Hematopoietic multipotent progenitor cell treated with erythropoietin and hydrocortisone succinate and interleukin-3 and kit ligand, for 17 days (in vitro differentiated cells): ENCODE results near the gene APC.

Source experiments
- DNase-seq: peaks from one replicate; pipeline ENCODE4 v3.0.0-alpha.2; 2015; ENCODE audit warnings: low spot score

The APC gene

DNA sequence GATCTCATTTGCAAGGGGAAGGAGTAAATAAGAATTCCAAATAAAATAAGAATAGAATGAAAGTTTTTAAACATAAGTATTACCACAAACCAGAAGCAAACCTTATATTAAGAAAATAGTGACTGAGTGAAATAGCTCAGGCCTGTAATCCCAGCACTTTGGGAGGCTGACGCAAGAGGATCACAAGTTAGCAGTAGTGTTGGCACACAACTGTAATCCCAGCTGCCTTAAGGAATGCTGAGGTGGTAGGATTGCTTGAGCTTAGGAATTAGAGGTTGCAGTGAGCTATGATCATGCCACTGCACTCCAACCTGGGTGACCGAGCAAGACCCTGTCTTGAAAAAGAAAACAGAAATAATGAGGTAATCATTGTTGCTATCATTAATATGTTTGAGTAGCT, 47.0 kb downstream of the APC start:
- DNase-seq, result no peak

DNA sequence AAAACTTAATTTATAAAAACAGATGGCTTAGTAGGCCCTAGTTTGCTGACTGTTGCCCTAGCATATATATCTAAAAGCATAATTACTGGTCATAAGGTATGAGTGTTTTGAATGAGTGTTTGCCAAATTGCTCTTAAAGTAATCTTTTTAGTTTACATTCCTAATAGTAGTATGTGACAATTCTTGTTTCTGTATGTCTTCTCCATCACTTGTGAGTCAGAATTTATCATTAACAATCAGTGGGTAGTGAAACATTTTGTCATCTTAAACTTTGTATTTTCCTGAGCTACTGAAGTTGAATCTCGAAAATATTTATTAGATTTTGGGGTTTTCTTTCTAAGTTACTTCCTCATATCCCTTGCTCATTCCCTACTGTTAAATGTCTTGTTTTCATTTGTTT, 49.6 kb downstream of the APC start:
- DNase-seq, result no peak

DNA sequence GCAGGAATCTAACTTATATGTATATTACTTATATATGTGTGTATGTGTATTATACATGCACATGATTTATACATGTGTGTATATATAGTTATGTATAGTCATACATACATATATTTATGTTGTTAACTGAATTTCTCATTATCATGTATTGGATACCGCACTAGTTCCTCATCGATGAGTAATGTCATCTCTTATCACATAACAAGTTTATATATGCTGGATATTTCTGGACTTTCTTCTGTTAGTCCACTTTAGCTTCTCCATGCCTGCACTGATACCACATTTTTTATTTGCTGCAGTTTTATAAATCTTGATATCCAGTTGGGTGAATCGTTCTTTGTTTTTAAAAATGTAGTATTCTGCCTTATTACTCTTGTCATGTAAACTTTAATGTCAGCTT, 50.2 kb downstream of the APC start:
- DNase-seq, result no peak

DNA sequence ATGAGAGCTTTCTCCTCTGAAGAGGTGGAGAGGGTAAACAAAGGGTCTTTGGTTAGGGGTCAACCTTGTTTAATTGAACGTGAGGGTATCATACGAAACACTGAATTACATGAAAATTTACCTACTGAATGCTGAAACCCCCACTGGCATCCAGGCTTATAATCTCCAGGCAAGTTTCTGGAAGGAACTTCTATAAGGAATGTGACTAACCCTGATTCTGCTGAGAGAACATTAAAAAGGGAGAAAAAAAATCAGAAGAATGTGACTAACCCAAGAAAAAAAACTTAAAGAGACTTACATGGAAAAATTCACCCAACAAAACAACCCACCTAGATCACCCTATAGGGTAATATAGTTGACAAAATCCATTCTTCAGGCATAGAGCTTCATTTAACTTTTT, 55.5 kb downstream of the APC start:
- no peak for DNase-seq

DNA sequence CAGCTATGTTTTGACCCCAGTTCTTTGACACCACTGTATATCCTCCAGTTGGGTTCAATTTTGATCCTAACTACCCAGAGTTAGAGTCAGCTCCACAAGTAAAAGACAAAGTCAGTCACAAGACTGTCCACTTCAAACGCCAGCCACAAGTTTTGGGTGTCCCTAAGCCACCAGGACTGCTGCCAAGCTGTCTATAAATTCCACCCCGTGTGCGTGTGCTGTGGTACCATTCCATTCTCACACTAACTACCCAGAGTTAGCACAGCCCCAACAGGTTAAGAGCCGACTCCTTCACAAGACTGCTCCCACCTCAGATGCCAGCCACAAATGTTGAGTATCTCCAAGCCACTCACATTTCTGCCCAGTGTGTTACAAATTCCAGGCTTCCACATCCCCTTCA, 56.7 kb downstream of the APC start:
- no peak for DNase-seq

DNA sequence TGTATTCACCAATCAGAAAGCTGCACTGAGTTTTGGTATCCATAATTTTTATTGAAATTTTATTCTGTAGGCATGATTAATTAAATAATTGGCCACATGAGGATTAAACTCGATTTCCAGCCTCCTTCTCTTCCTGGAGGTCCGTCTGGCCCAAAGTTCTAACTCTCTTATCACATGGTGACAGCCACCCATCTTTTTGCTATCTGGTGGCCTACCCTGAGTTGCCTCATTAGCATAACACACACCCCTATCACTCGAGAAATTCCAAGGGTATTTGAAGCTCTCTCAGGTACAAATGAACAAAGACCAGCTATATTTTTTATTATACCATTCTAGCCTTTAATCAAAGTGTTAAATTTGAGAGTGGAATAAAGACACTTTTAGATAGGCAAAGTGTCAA, 57.7 kb downstream of the APC start:
- DNase-seq, result peak; percentile 52

DNA sequence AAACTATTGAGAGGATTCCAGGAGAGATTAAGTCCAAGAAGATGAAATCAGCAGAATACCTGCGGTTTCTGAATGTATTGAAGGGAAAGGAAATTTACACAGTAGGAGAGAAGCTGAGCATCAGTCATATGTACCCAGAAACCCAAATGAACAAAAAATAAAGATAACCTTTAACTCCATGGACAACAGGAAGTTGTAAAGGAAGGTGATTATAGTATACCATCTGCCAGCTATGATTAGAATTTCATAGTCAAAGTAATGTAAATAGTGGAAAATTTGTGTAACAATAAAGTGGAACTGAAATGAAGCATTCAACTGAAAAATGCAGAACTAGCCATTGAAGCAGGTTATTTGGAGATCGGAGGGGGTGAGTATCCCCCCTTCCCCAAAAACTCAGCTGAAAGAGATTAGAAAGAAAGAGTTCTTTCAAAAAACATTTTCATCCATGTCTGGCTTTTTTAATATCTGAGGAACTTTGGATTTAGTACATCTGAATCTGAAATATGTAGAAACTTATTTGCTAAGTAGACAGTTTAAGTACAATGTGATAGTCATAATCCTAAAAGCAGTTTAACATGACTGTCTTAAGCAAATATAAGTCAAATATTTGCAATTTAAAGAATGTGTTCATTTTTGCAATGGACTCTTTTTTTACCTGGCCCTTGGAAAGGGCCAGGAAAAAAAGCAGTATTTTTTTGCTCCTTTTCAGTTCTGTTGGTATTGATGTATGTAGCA, 58.4 kb downstream of the APC start:
- DNase-seq, result peak; percentile 10

DNA sequence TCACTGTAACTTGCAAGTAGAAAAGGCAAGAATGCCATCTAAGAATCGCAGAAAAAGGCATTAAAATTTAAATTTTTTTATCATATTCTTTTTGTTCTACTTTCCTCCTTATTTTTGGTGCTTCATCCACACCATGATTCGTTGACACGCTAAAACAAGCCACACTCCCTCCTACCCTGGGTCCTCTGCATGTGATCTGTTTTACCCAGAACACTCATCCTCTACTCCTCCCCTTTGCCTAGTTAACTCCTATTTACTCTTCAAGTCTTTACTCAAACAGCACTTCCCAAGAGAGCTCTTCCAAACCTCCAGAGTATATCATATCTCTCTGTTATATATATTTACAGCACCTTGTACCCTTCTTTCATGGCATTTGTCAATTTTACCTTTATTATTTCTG, 62.0 kb downstream of the APC start:
- no peak for DNase-seq

DNA sequence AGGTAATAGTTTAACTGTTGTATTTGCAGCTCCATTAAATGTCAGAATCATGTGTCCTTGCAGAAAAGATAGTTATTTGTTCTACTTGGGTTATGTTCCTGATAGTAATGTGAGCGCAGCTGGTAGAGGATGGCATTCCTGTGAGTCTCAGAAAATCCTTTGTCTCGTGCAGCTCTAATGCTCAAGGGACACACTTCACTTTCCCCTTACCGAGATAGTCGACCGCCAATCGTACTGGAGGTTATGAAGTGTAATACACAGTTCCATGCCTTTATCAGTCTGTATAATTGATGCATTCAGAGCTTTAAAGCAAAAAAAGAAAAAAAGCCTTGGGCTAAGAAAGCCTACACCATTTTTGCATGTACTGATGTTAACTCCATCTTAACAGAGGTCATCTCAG, 63.2 kb downstream of the APC start:
- no peak for DNase-seq

DNA sequence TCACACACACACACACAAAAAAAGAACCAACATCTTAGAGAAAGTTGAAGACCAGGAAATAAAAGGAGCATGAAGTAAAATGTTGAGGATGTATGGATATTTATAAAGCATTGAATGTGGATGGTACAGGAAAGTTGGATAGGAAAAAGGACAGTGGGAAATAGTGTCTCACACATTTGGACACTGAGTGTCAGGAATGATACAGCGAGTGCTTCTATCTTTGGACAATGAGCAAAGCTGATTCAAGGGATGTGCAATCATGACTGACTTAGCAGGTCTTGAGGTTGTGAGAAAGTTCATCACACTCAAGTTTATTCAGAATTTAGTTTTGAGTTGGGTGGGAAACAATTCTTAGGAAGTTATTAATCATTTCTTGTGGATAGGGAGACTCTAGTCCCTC, 73.3 kb downstream of the APC start:
- no peak for DNase-seq

DNA sequence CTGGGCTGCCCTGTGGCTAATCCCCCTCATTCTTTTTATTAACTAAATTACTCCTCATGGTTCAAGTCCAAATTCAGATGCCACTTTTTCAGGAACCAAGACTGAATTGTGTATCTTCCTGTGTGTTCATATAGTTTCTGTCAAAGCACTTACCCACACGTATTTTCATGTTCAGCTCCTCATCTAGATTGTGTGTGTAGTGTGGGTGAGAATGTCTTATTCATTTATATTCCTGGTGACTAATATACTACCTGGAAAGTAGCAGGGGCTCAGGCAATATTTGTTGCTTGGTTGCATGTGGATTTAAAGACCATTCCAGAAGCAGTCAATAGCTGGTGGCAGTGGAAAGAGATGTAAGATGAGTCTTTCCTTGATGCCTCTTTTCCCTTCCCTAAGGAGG, 74.9 kb downstream of the APC start:
- DNase-seq, result no peak

DNA sequence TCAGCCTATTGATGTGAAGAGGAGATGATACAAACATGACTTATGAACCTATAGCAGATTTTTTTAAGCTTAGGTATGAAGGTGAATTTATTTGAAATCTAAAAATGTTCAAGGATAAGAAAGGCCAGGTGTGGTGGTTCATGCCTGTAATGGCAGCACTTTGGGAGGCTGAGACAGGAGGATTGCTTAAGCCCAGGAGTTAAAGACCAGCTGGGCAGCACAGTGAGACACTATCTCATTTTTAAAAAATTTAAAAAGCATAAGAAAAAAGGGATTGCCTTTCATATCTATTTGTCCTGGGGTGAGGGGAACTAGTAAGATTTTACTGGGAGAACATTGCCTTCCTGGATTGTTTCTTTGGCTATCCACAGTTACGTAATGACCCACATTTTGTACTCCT, 82.6 kb downstream of the APC start:
- no peak for DNase-seq

DNA sequence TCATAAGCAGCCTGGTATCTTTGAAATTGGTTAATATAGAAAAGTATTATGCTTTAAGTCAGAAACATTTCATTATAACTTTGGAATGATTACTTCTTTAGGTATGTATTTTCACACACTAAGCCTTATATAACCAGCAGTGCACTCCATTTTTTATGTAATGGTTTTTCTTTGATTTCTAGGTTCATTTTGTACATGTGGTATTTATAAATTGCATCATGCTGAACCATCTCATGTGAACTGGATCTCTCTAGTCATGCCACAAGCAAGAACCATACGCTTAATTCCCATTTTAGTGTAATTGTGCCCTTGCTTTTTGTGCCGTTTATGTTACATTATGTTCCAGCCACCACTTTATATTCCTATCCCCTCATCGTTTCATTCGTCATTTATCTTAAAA, 84.8 kb downstream of the APC start:
- DNase-seq, result no peak

DNA sequence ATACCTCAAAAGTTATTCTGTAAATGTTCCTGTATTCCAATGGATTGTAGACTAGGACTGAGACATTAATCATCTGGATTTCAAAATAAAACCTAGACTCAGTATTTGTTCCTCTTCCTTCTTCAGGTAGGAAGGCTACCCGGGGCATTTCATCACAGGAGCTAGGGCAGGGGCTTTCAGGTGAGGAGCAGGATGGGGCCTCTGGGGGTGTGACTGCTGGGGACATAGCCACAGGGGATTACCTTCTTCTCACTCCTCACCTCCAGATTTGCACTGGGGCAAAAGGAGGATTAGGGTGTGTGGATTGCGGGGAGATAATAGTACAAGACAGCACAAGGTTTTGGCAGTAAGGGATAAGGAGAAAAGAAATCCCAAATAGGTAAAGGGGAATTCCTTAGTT, 85.5 kb downstream of the APC start:
- no peak for DNase-seq

DNA sequence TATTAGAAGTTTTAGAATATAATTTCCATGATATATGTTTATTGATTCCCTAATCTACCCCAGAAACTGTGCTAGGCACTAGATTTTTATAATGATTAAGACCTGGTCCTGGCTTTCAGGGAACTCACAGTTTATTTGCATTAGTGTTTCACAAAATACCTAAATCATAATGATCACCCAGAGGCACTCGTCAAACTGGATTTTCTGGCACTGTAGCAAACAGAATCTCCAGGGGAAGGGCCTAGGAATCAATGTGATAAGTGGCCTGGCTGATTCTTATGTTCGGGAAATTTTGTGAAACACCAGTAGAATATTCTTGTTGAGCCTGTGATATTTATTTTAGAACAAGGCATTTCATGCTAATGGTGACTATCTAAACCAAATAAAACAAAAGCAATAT, 86.0 kb downstream of the APC start:
- DNase-seq, result no peak

DNA sequence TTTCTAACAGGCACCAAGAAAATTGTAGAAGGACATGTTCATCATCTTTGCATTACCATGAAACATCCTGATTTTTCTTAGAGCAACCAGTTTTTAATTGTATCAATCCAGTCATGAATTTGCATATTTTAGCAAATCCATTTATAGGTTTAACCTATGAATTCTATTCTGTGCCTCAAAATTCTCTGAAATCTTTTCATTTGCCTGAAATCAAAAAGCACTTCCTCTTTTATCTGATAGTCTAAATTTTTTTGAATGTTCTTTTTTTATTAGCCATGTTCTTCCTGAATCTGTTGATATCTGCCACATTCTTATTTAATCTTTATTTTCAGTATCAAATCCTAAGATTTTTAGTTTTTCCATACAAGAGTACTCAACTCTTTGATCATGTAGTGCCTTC, 86.5 kb downstream of the APC start:
- no peak for DNase-seq

DNA sequence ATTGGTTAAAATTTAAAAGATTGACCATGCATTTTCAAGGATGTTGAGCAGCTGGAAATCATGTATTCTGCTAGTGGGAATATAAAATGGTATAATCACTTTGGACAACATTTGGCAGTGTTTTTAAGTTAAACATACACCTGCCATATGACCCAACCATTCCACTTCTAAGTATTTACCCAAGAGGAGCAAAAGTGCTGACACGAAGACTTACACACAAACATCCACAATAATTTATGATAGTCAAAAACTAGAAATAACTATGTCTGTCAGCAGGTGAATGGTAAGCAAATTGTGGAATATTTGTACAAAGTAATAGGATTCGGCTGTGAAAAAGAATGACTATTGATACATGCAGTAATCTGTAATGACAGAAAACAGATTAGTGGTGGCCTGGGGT, 92.7 kb downstream of the APC start:
- no peak for DNase-seq

DNA sequence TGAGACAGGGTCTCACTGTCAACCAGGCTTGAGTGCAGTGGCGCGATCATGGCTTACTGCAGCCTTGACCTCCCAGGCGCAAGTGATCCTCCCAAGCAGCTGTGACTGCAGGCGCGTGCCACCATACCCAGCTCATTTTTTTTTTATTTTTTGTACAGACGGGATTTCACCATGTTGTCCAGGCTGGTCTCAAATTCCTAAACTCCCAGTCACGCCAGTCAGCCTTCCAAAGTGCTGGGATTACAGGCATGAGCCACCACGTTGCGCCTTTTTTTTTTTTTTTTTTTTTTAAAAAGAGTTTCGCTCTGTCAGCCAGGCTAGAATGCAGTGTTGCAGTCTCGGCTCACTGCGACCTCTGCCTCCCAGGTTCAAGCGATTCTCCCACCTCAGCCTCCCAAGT, 96.3 kb downstream of the APC start:
- no peak for DNase-seq

DNA sequence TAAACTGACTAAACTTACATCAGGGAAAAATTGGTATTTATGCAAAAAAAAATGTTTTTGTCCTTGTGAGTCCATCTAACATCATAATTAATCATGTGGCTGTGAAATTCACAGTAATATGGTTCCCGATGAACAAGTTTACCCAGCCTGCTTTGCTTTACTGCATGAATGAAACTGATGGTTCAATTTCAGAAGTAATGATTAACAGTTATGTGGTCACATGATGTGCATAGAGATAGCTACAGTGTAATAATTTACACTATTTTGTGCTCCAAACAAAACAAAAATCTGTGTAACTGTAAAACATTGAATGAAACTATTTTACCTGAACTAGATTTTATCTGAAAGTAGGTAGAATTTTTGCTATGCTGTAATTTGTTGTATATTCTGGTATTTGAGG, 106.8 kb downstream of the APC start:
- DNase-seq, result no peak

DNA sequence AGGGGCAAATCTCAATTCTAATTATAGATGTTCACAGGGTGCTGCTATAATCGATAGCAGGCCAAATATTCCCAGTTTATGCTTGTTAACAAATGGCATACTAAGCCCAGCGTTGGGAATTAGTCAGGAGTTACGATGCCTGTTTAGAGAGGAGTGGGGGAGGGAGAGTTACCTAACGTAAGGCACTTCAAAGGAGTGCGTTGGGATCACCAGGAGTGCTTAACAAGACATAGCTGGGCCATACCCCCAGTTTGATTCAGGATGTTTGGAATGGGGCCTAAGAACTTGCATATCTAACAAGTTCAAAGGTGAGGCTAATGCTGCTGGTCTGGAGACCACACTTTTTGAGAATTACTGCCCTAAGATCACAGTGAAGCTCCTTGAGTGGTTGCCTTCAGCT, 108.9 kb downstream of the APC start:
- DNase-seq, result no peak

DNA sequence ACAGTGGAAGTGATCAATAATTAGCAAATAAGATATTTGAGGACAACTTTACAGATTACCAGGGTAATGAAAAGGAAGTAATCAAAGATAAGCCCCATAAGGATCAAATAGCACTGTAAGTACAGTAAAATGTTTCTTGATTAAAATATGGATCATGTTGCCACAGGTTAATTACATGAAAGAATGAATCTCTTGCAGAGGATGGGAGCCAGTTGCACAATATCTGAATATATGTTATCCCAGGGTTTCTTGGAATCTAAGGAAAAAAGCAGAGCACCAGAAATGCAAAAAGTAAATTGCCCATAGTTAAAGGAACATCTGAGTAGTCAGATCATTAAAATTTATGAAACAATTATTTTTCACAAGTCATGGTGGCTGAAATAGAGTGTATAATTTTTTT, 109.6 kb downstream of the APC start:
- DNase-seq, result no peak

DNA sequence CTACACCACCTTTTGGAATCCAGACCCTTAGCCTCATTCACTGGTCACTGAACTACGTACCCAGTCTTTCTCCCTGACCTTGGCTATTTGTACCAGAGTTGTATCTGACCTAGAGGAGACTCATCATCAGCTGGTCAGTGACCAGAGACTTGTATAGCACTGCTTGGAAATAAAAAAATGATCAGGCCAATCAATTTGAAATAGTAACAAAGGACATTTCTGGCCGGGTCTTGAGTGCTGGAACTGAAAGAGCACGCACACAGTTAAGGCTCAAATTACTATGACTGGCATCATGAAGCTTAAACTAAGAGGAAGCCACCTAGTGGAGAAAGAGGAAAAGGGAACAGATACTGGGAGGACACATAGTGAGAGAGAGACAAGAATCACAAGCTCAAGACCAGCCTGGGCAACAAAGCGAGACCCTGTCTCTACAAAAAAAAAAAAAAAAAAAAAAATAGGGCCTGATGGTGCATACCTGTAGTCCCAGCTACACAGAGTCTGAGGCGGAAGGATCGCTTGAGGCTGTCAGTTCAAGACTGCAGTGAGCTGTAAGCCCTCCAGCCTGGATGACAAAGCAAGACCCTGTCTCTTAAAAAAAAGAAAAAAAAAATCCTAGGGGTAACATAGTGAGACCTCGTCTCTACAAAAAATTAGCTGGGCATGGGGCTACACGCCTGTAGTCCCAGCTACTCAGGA, 110.6 kb downstream of the APC start:
- DNase-seq, result peak; percentile 58

DNA sequence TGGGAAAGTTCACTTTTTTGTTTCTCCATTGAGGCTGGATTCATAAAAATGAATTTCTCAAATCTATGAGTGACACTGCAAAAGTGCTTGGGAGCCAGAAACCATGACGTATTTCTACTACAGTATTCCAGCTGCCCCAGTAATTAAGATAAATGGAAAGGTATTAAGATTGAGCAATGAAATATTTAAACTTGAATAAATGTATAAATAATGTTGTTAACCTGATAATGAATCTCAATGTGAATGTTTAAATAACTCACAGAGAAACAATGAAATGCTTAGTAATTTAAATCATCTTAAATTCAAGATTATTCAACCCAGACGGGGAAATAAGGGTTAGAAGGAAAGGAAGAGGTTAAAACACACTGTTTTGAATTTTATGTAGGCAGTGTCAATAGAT, 112.2 kb downstream of the APC start:
- DNase-seq, result no peak

DNA sequence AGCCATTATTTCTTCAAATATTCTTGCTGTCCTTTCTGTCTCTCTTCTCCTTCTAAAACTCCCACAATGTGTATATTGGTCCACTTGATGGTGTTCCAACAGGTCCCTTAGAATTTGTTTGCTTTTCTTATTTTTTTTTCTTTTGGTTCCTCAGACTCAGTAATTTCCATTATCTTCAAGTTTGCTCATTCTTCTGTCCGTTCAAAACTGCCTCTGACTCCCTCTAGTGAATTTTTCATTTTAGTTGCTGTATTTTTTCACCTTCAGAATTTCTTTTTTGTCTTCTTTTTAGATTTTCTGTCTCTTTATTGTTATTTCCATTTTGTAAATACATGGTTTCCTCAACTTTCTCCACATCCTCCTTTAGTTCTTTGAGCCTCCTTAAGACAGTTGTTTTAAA, 117.0 kb downstream of the APC start:
- no peak for DNase-seq
